ENCODE measurements around the gene ANKK1.

ANKK1 gene

GRCh38 chr11:113378692-113379091, 8.9 kb upstream of the ANKK1 start:
- no peak for TF ChIP-seq ZFX (IDR thresholded peaks at IDR 0.05)
- TF ChIP-seq CTCF (conservative IDR thresholded peaks at IDR 0.05): no peak
- H3K27ac ChIP-seq: no peak overlapping the region

GRCh38 chr11:113382121-113382520, 5.5 kb upstream of the ANKK1 start:
- H3K27ac ChIP-seq: no peak overlapping the region
- no peak for TF ChIP-seq CTCF (conservative IDR thresholded peaks at IDR 0.05)
- no peak for TF ChIP-seq ZFX (IDR thresholded peaks at IDR 0.05)

GRCh38 chr11:113384551-113384950, 3.0 kb upstream of the ANKK1 start:
- no peak for TF ChIP-seq CTCF (conservative IDR thresholded peaks at IDR 0.05)
- no peak for TF ChIP-seq ZFX (IDR thresholded peaks at IDR 0.05)
- no peak overlapping the region for H3K27ac ChIP-seq

- H3K27ac ChIP-seq: no peak overlapping the region
- TF ChIP-seq ZFX (IDR thresholded peaks at IDR 0.05) (no peak), CTCF (conservative IDR thresholded peaks at IDR 0.05) (no peak)
Measured at GRCh38 chr11:113385749-113386148, 1.8 kb upstream of the ANKK1 start.

- H3K27ac ChIP-seq: no peak overlapping the region
- TF ChIP-seq ZFX (IDR thresholded peaks at IDR 0.05): no peak
- TF ChIP-seq CTCF (conservative IDR thresholded peaks at IDR 0.05): no peak
Measured at GRCh38 chr11:113386866-113387265, 713 bp upstream of the ANKK1 start.

- no peak overlapping the region for H3K27ac ChIP-seq
- TF ChIP-seq CTCF (conservative IDR thresholded peaks at IDR 0.05): no peak
- no peak for TF ChIP-seq ZFX (IDR thresholded peaks at IDR 0.05)
Measured at GRCh38 chr11:113389272-113389671, 1.7 kb downstream of the ANKK1 start.

GRCh38 chr11:113392236-113392921, 4.8 kb downstream of the ANKK1 start:
- TF ChIP-seq ZFX (IDR thresholded peaks at IDR 0.05) (no peak), CTCF (conservative IDR thresholded peaks at IDR 0.05) (no peak)
- H3K27ac ChIP-seq: no peak overlapping the region
